GM12878 (cell line): ENCODE data around the gene MCTS1. TPM values are rescaled to one million over a fixed set of nuclear protein-coding genes. Genes with fewer than 3 reads are reported as not detected.

Source experiments
- ATAC-seq: fragments of 200-7000 bp; cut with Tn5 transposase; 3 replicates; pipeline ENCODE4 v1.9.1; 2020; ENCODE audit warnings: mild to moderate bottlenecking, moderate library complexity
- BruUV-seq: library from RNA; stranded (reverse); fragments of 400-500 nt; replicated peaks from 2 replicates; lab custom pipeline; 2021; lab: Mats Ljungman, UMichigan
- CTCF ChIA-PET: fragments of 300-600 bp; sonication (Branson Sonifier 250); formaldehyde crosslinking; extraction: SDS; loops from one replicate; lab custom pipeline; 2021; ENCODE audit warnings: inconsistent platforms; lab: Yijun Ruan, JAX
- POLR2A ChIA-PET: fragments of 350-600 bp; formaldehyde crosslinking; extraction: SDS; loops from one replicate; lab custom pipeline; 2021; ENCODE audit warnings: inconsistent platforms; lab: Charles Lee
- RAD21 ChIA-PET: fragments of 300-600 bp; sonication (Branson Sonifier 250); formaldehyde crosslinking; loops from one replicate; lab custom pipeline; 2023; ENCODE audit warnings: antibody characterized with exemption; ENCODE audit not compliant: unreplicated experiment; lab: Charles Lee
- SMC1A ChIA-PET: fragments of 300-600 bp; sonication (Branson Sonifier 250); formaldehyde crosslinking; loops from one replicate; lab custom pipeline; 2023; ENCODE audit not compliant: unreplicated experiment, uncharacterized antibody; lab: Charles Lee
- DNase-seq: peaks from one replicate; pipeline ENCODE4 v3.0.0-alpha.2; 2011; ENCODE audit warnings: low read depth, low spot score
- FAIRE-seq: peaks from 3 replicates; lab custom pipeline; 2011; peaks lifted over from hg19 to GRCh38; lab: Jason Lieb, UNC
- H2AFZ ChIP-seq: 2 replicates; pipeline ENCODE4 v1.6.0; 2011; ENCODE audit warnings: low read depth, low read length, control low read depth; ENCODE audit not compliant: control insufficient read depth
- H3K27ac ChIP-seq: 2 replicates; pipeline ENCODE4 v1.5.1; 2011; ENCODE audit warnings: control low read depth; ENCODE audit not compliant: control insufficient read depth, insufficient read depth
- H3K27me3 ChIP-seq, 2 experiments: replicated peaks in 1 of 2; 2 replicates each; pipeline versions ENCODE4 v1.6.0 to v1.6.1; 2011; ENCODE audit warnings: low read length in 1 of 2; ENCODE audit not compliant: control insufficient read depth in 2 of 2, insufficient read depth in 2 of 2
- H3K36me3 ChIP-seq, 2 experiments: 2 replicates each; pipeline ENCODE4 v1.5.1; 2011; ENCODE audit warnings: low read length in 1 of 2; ENCODE audit not compliant: control insufficient read depth in 2 of 2, insufficient read depth in 2 of 2
- H3K4me1 ChIP-seq: 2 replicates; pipeline ENCODE4 v1.6.1; 2011; ENCODE audit warnings: mild to moderate bottlenecking, low read length, moderate library complexity, mixed read lengths; ENCODE audit not compliant: control insufficient read depth, insufficient read depth
- H3K4me2 ChIP-seq: 2 replicates; pipeline ENCODE4 v1.6.0; 2011; ENCODE audit warnings: control low read depth; ENCODE audit not compliant: control insufficient read depth, insufficient read depth
- H3K4me3 ChIP-seq: fragments of 200-600 bp; sonication (generic); 2 replicates; pipeline ENCODE4 v1.5.1; 2016
- H3K79me2 ChIP-seq: 2 replicates; pipeline ENCODE4 v1.6.0; 2011; ENCODE audit warnings: low read length; ENCODE audit not compliant: control insufficient read depth, insufficient read depth
- H3K9ac ChIP-seq: 2 replicates; pipeline ENCODE4 v1.8.0; 2011; ENCODE audit warnings: low read length, control low read depth, mixed read lengths; ENCODE audit not compliant: control insufficient read depth, insufficient read depth
- H3K9me3 ChIP-seq: replicated peaks from 3 replicates; pipeline ENCODE4 v1.5.1; 2011; ENCODE audit warnings: mild to moderate bottlenecking, low read length; ENCODE audit not compliant: control insufficient read depth, insufficient read depth
- H4K20me1 ChIP-seq: 2 replicates; pipeline ENCODE4 v1.6.0; 2011; ENCODE audit not compliant: control insufficient read depth, insufficient read depth
- BCL3 ChIP-seq: IDR thresholded peaks from 2 replicates; pipeline ENCODE4 v1.6.1; 2011; ENCODE audit warnings: borderline replicate concordance, low read depth, mild to moderate bottlenecking, moderate library complexity, low read length; ENCODE audit not compliant: insufficient read depth, poor library complexity, severe bottlenecking
- BHLHE40 ChIP-seq, 2 experiments: fragments of 450-650 bp in 1 of 2; IDR thresholded peaks; 2 replicates each; pipeline ENCODE4 v1.6.1; 2011 to 2017; ENCODE audit warnings: low read depth in 2 of 2, borderline replicate concordance in 1 of 2, improper control_type of control experiment in 1 of 2, low read length in 1 of 2, mild to moderate bottlenecking in 1 of 2
- CBX5 ChIP-seq: sonication (generic); IDR thresholded peaks from 2 replicates; pipeline ENCODE4 v1.6.1; 2016; ENCODE audit warnings: low read depth, moderate library complexity, mild to moderate bottlenecking, inconsistent platforms
- EP300 ChIP-seq, 2 experiments: fragments of 150-350 bp in 1 of 2; IDR thresholded peaks; 2 replicates each; pipeline ENCODE4 v1.6.1; 2011 to 2012; ENCODE audit warnings: low read depth in 2 of 2, low read length in 2 of 2, borderline replicate concordance in 1 of 2, improper control_type of control experiment in 1 of 2, inconsistent platforms in 1 of 2; ENCODE audit not compliant: control insufficient read depth in 1 of 2
- SIX5 ChIP-seq: IDR thresholded peaks from 2 replicates; pipeline ENCODE4 v1.6.1; 2011; ENCODE audit warnings: mild to moderate bottlenecking, low read depth, low read length, moderate library complexity; ENCODE audit not compliant: severe bottlenecking
- SRF ChIP-seq, 2 experiments: IDR thresholded peaks; 2 replicates each; pipeline ENCODE4 v1.6.1; 2011; ENCODE audit warnings: low read depth in 2 of 2, low read length in 2 of 2, mild to moderate bottlenecking in 1 of 2, moderate library complexity in 1 of 2
- TARDBP ChIP-seq: IDR thresholded peaks from 2 replicates; pipeline ENCODE4 v1.6.1; 2016; ENCODE audit warnings: borderline replicate concordance
- ZBTB4 ChIP-seq: fragments of 450-650 bp; formaldehyde crosslinking; IDR thresholded peaks from 2 replicates; pipeline ENCODE4 v1.4.0; 2022; ENCODE audit warnings: mild to moderate bottlenecking, moderate library complexity
- WGBS: methylation state at CpG from one replicate; pipeline ENCODE4 v1.1.6; 2016; ENCODE audit warnings: low lambda C conversion rate; ENCODE audit not compliant: insufficient replicate concordance, insufficient coverage; ENCODE audit errors: missing lambda C conversion rate; 5-methylcytosine and 5-hydroxymethylcytosine counted together
- in situ Hi-C: fragments of 300-500 bp; cut with MboI; formaldehyde crosslinking; loops from 9 replicates; pipeline ENCODE4 v1.14.3; 2018; ENCODE audit warnings: mixed read lengths
- intact Hi-C: fragments of 100-400 bp; cut with micrococcal nuclease; formaldehyde crosslinking; loops from one replicate; pipeline ENCODE4 v1.14.2; 2022; ENCODE audit not compliant: unreplicated experiment
- polyA plus RNA-seq, 11 experiments: library from polyadenylated mRNA; depleted of rRNA in 4 of 11; unstranded in 6 of 11; stranded (reverse) in 5 of 11; fragments of >200 nt; fragmentation: Nextera tagmentation in 4 of 11; fragmentation: Illumina TruSeq in 1 of 11; extraction: Ambion mirVana in 4 of 11; extraction: Trizol in 1 of 11; gene quantifications; 1 replicate in 1 of 11; 2 replicates in 10 of 11; pipeline versions ENCODE4 v1.2.1 to v1.2.3, GENCODE V29; 2011 to 2016; ENCODE audit warnings: inconsistent platforms in 2 of 11, missing spikeins in 2 of 11, low read depth in 1 of 11
- total RNA-seq, 4 experiments: library from RNA; depleted of rRNA in 3 of 4; stranded (reverse); fragments of >200 nt in 3 of 4; fragmentation: Illumina TruSeq in 1 of 4; extraction: Trizol in 1 of 4; gene quantifications; 2 replicates each; pipeline versions ENCODE4 v1.2.1 to v1.2.3, GENCODE V29; 2013 to 2021
- TF ChIP-seq, protein P1 (sequence below), 3 experiments: IDR thresholded peaks in 2 of 3; conservative IDR thresholded peaks in 1 of 3; 2 replicates each; pipeline ENCODE4 v1.5.1; 2011; ENCODE audit warnings: low read depth in 3 of 3, low read length in 3 of 3, mild to moderate bottlenecking in 3 of 3, control low read depth in 2 of 3, moderate library complexity in 2 of 3, inconsistent platforms in 1 of 3, mixed read lengths in 1 of 3; ENCODE audit not compliant: control insufficient read depth in 2 of 3, insufficient read depth in 1 of 3; ENCODE audit errors: extremely low read depth in 1 of 3
- TF ChIP-seq, protein P2 (sequence below): IDR thresholded peaks from 2 replicates; pipeline ENCODE4 v1.6.1; 2011; ENCODE audit warnings: low read depth, mild to moderate bottlenecking, low read length, moderate library complexity, borderline replicate concordance; ENCODE audit errors: extremely low read depth

The MCTS1 gene
- total and polyA plus RNA-seq, 10 of the 15 experiments (the other 5 are each of a cell fraction or from before 2014, with no cell fraction given), result 59.5 to 238 (median 115) TPM

DNA sequence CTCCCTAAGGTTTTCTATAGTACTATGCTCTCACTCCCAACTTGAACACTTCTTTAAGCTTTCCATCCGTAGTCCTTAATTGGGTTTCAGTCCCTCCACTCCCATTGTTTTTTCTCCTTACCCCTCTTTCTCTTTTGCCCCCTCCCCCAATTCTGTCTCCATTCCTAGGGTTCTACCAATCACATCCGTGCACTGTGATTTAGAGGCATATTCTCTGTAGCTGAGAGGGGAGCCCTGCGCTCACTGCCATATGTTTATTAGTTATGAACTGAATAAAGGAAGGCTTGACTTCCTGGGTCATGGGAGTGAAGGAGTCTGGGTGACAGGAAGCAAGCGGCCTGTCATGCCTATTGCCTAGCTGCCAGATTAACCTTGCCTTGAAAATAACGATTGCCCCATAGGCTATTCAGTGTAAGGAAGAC, 471 bp downstream of the MCTS1 start (continued):
- TF ChIP-seq BHLHE40 (IDR thresholded peaks at IDR 0.05; ENCODE audit: borderline replicate concordance in 1 of 2, low read depth in 2 of 2, low read length in 1 of 2), result no peak
- TF ChIP-seq, protein P1, sequence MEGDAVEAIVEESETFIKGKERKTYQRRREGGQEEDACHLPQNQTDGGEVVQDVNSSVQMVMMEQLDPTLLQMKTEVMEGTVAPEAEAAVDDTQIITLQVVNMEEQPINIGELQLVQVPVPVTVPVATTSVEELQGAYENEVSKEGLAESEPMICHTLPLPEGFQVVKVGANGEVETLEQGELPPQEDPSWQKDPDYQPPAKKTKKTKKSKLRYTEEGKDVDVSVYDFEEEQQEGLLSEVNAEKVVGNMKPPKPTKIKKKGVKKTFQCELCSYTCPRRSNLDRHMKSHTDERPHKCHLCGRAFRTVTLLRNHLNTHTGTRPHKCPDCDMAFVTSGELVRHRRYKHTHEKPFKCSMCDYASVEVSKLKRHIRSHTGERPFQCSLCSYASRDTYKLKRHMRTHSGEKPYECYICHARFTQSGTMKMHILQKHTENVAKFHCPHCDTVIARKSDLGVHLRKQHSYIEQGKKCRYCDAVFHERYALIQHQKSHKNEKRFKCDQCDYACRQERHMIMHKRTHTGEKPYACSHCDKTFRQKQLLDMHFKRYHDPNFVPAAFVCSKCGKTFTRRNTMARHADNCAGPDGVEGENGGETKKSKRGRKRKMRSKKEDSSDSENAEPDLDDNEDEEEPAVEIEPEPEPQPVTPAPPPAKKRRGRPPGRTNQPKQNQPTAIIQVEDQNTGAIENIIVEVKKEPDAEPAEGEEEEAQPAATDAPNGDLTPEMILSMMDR (IDR thresholded peaks at IDR 0.05 in 2 of 3, conservative IDR thresholded peaks at IDR 0.05 in 1 of 3; ENCODE audit: control insufficient read depth in 2 of 3, extremely low read depth in 1 of 3, insufficient read depth in 1 of 3, low read depth in 3 of 3, low read length in 3 of 3), result no peak

- H3K9me3 ChIP-seq, result no peaks in the 10 kb centered on the region
- ChIA-PET RAD21 (no interaction called here), POLR2A (no interaction called here), SMC1A (no interaction called here), CTCF (no interaction called here)
- no peak overlapping the region for H3K27ac ChIP-seq
- H3K4me2 ChIP-seq, result no peak overlapping the region
- no peak overlapping the region for H2AFZ ChIP-seq
- no peaks in the 10 kb centered on the region for H3K4me1 ChIP-seq
- intact Hi-C loops, result no loop called here
- in situ Hi-C loops, result no loop called here
- DNase-seq, result no peak
- no peak overlapping the region for H3K9ac ChIP-seq
- FAIRE-seq, result no peak
- ATAC-seq, result no peak
- H3K79me2 ChIP-seq, result no peaks in the 10 kb centered on the region
- H3K27me3 ChIP-seq, result no peaks in the 10 kb centered on the region
- no TSS peak for BruUV-seq
- 51% methylated on average over 1 of the region's 1 CpG for WGBS
- no peak for TF ChIP-seq BCL3
- TF ChIP-seq, protein P2, sequence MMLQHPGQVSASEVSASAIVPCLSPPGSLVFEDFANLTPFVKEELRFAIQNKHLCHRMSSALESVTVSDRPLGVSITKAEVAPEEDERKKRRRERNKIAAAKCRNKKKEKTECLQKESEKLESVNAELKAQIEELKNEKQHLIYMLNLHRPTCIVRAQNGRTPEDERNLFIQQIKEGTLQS, result no peak
- no peak for TF ChIP-seq ZBTB4 (CRISPR knock-in tag)
- TF ChIP-seq SIX5, result no peak
- no peak for TF ChIP-seq CBX5
- TF ChIP-seq EP300 (IDR thresholded peaks at IDR 0.05; ENCODE audit: borderline replicate concordance in 1 of 2, control insufficient read depth in 1 of 2, low read depth in 2 of 2, low read length in 2 of 2), result no peak
- no peak for TF ChIP-seq TARDBP
- no peak for TF ChIP-seq SRF (IDR thresholded peaks at IDR 0.05; ENCODE audit: low read depth in 2 of 2, low read length in 2 of 2)
- no peaks in the 10 kb centered on the region for H4K20me1 ChIP-seq
- H3K4me3 ChIP-seq, result no peak overlapping the region
- H3K36me3 ChIP-seq, result peaks cover 0 to 5% of the 10 kb centered on the region in 2 experiments; a peak in 1 of 4 replicates
Measured at GRCh38 chrX:120612086-120612485, 8.2 kb downstream of the MCTS1 start.
